ENCODE measurements around the gene RPL31. TPM values are rescaled to one million over a fixed set of nuclear protein-coding genes. Genes with fewer than 3 reads are reported as not detected.

Gene RPL31
- total and polyA plus RNA-seq, 12 donors = 413 to 4,491 (median 1,112) TPM

- Histone ChIP-seq H3K9me3 (replicated peaks in 1 of 3) (no peaks in the 10 kb centered on the region), H3K27ac (no peak overlapping the region), H3K4me1 (replicated peaks in 1 of 2) (peaks cover 6 to 20% of the 10 kb centered on the region in 2 donors), H3K4me3 (no peak overlapping the region), H3K27me3 (no peaks in the 10 kb centered on the region), H3K36me3 (replicated peaks in 1 of 2) (peaks cover 0 to 63% of the 10 kb centered on the region in 2 donors)
- TF ChIP-seq POLR2A (IDR thresholded peaks at IDR 0.05) = no peak
- TF ChIP-seq, protein P1, sequence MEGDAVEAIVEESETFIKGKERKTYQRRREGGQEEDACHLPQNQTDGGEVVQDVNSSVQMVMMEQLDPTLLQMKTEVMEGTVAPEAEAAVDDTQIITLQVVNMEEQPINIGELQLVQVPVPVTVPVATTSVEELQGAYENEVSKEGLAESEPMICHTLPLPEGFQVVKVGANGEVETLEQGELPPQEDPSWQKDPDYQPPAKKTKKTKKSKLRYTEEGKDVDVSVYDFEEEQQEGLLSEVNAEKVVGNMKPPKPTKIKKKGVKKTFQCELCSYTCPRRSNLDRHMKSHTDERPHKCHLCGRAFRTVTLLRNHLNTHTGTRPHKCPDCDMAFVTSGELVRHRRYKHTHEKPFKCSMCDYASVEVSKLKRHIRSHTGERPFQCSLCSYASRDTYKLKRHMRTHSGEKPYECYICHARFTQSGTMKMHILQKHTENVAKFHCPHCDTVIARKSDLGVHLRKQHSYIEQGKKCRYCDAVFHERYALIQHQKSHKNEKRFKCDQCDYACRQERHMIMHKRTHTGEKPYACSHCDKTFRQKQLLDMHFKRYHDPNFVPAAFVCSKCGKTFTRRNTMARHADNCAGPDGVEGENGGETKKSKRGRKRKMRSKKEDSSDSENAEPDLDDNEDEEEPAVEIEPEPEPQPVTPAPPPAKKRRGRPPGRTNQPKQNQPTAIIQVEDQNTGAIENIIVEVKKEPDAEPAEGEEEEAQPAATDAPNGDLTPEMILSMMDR (IDR thresholded peaks at IDR 0.05) = no peak
- DNase-seq = no peak
- 73 to 81% (median 77%) methylated on average over 4 of the region's 4 CpGs for WGBS, 4 donors
- intact Hi-C loops (cut with DNase I) = no loop called here
These were observed 4.1 kb downstream of the RPL31 start for GRCh38 chr2:101006065-101006715.

GRCh38 chr2:101007415-101008345, 5.6 kb downstream of the RPL31 start:
- TF ChIP-seq, protein P1 (IDR thresholded peaks at IDR 0.05) = no peak
- TF ChIP-seq POLR2A (IDR thresholded peaks at IDR 0.05) = no peak
- H3K27me3 ChIP-seq = no peaks in the 10 kb centered on the region
- WGBS, 4 donors = 72 to 84% (median 77%) methylated on average over 10 to 11 of the region's 11 CpGs

DNA sequence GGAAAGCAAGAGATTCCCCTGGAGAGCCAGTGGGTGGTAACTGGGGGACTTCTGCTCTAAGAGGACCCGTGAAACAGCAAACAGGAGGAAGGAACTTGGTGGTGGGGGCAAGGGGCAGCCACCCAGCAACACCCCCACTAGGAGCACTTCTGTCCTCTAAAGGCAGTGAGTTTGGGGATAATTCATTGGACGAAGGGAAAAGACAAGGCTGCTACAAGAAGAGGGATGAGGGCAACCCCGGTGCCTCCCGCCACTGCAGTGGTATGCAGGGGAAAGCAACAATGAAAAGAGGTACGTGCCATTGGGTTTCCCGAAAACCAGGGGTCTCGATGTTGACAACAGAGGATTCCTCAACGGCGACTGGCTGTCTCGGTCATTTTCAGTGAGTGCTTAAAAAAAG, 9.1 kb downstream of the RPL31 start:
- no peaks in the 10 kb centered on the region for H3K27me3 ChIP-seq
- H3K4me3 ChIP-seq = no peak overlapping the region
- peaks cover 0 to 43% of the 10 kb centered on the region in 2 donors for H3K36me3 ChIP-seq (replicated peaks in 1 of 2)
- no peak overlapping the region for H3K27ac ChIP-seq
- 89 to 92% (median 89%) methylated on average over 10 of the region's 10 CpGs for WGBS, 4 donors
- H3K4me1 ChIP-seq (replicated peaks in 1 of 2) = peaks cover 0 to 5% of the 10 kb centered on the region in 2 donors
- peak in 1 of 7 donors; percentile 19 for DNase-seq
- TF ChIP-seq, protein P1 (IDR thresholded peaks at IDR 0.05) = no peak
- no peak for TF ChIP-seq POLR2A (IDR thresholded peaks at IDR 0.05)
- intact Hi-C loops (cut with DNase I) = loop anchor here in 1 of 2 donors (5.0 kb wide), 2 partner anchors 141 to 191 kb away; partner anchors contain the start of gene TBC1D8
- no peaks in the 10 kb centered on the region for H3K9me3 ChIP-seq (replicated peaks in 1 of 3)

More at GRCh38 chr2:101007415-101008345, 5.6 kb downstream of the RPL31 start:
- Histone ChIP-seq H3K4me1 (replicated peaks in 1 of 2) (peaks cover 6 to 14% of the 10 kb centered on the region in 2 donors), H3K36me3 (replicated peaks in 1 of 2) (peaks cover 0 to 68% of the 10 kb centered on the region in 2 donors), H3K9me3 (replicated peaks in 1 of 3) (no peaks in the 10 kb centered on the region), H3K4me3 (no peak overlapping the region), H3K27ac (no peak overlapping the region)
- DNase-seq = peak in 1 of 7 donors; percentile 52
- intact Hi-C loops (cut with DNase I) = no loop called here

Data from adrenal gland (tissue), 12 donors.